GM19468 (cell line): ENCODE measurements around the gene SRRT.
"Not testable (repeated sequence)": the region's sequence is repeated elsewhere in the genome, so short reads cannot be mapped to it uniquely, and the experiment has no call there.

Experiments used
- ATAC-seq: cut with Tn5 transposase; IDR thresholded peaks from one replicate; pipeline ENCODE4 v1.9.1; 2021; ENCODE audit warnings: mild to moderate bottlenecking, moderate library complexity, moderate number of reproducible peaks; ENCODE audit not compliant: unreplicated experiment; ENCODE audit errors: extremely low read depth

Gene SRRT

DNA sequence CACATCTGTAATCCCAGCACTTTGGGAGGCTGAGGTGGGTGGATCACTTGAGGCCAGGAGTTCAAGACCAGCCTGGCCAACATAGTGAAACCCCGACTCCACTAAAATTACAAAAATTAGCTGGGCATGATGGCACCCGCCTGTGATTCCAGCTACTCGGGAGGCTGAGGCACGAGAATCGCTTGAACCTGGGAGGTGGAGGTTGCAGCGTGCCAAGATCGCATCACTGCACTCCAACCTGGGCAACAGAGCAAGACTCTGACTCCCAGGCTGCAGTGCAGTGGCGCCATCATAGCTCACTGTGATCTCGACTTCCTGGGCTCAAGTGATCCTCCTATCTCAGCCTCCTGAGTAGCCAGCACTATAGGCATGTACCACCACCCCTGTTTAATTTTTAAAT, 20.0 kb upstream of the SRRT start:
- not testable (repeated sequence) for ATAC-seq

DNA sequence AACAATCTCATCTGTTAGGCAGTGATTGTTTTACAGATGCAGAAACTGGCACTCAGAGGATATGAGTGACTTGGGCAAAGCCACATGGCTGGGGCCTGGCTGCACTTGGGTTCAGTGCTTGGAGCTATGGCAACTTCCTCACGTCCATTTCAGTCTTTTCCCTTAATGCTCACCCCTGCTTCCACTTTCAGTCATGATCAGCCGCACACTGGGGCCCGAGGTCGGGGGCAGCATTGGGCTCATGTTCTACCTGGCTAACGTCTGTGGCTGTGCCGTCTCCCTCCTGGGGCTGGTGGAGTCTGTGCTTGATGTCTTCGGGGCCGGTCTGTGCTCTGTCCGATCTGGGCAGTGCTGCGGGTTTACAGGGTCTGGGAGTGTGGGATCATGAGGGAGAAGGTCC, 19.4 kb upstream of the SRRT start:
- ATAC-seq, result no peak

DNA sequence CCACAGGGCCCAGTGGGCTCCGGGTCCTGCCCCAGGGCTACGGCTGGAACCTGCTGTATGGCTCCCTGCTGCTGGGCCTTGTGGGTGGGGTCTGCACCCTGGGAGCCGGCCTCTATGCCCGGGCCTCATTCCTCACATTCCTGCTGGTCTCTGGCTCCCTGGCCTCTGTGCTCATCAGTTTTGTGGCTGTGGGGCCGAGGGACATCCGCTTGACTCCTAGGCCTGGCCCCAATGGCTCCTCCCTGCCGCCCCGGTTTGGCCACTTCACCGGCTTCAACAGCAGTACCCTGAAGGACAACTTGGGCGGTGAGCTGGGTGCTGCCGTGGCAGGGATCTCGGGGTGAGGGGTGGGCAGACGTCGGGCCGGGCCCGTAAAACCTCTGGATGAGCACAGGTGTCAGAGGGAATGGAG, 18.0 kb upstream of the SRRT start:
- ATAC-seq, result no peak

GRCh38 chr7:100859856-100860255, 15.0 kb upstream of the SRRT start:
- ATAC-seq, result no peak

DNA sequence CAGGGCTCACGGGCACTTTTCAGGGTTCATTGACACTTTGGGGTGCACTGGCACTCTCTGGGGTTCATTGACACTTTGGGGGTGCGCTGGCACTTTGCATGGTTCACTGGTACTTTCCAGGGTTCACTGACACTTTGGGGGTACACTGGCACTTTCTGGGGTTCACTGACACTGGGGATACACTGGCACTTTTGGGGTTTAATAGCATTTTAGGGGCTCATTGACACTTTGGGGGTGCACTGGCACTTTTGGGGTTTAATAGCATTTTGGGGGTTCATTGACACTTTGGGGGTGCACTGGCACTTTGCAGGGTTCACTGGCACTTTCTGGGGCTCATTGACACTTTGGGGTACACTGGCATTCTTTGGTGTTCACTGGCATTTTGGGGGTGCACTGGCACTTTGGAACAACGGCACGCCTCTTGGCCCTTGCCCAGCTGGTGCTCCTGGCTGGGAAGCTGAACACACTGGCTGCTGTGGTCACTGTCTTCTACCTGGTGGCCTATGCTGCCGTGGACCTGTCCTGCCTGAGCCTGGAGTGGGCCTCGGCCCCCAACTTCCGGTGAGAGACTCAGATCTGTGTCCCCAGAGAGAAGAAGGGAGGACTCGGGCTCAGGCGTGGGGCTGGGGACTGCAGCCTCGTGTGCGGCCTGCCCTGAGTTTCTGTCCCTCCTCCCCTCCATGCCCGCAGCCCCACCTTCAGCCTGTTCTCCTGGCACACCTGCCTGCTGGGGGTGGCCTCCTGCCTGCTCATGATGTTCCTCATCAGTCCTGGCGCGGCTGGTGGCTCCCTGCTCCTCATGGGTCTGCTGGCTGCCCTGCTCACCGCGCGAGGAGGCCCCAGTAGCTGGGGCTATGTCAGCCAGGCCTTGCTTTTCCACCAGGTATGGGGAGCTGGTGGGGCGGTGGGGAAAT, 13.9 kb upstream of the SRRT start:
- no peak for ATAC-seq

DNA sequence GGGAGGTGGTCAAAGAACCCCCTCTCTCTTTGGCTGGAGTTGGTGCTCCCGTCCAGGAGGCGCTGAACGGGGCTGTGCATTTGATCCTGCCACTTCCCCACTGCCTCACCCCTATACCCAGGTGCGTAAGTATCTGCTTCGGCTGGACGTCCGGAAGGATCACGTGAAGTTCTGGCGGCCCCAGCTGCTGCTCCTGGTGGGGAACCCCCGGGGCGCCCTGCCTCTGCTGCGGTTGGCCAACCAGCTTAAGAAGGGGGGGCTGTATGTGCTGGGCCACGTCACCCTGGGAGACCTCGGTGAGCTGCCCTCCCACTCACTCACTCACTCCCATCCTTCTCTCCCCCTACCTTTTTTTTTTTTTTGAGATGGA, 13.3 kb upstream of the SRRT start:
- ATAC-seq, result no peak

DNA sequence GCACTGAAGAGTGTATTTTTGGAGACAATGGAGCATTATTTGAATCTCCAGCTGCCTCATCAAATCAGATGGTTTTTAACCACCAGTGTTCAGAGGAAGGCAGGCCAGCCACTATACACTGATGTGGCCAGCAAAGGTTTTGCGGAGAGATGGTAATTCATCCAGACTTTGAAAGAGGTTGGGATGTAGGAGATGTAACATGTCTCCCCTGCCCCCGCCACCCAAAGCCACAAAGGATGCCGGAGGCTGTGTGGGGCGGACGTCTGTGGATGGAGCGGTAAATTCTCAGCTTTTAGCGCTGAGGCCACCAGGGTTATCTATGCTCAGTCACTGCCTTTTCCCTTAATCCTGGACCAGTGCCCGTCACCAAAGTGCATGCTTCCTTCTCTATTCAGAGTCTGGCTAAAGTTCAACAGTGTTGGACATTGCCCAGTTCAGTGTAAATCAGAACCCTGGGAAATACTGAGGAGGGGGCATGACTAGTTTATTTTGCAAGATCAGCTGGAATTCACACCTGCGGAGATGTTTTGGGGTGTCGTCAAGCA, 11.4 kb upstream of the SRRT start:
- no peak for ATAC-seq

DNA sequence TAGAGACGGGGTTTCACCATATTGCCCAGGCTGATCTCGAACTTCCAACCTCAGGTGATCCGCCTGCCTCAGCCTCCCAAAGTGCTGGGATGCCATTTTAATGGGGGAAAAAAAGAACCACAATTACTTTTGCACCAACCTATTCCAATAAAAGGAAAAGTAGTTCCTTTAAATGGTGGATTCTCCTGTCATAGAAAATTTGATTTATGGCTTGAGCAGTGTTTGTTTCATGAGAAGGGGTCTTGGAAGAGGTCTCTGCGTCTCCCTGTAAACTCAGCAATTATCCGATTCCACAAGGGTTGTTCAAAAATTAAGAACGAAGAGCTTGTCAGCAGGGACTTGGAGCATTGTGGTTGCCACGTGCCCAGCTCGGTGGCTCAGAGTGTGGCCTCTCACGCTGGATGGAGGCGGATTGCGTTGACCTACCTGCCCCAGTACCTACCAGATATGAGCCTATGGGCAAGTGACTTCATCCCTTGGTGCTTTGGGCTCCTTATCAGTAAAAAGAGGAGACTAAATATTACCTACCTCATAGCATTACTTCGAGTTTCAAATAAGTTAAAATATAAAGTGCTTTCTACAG, 10.5 kb upstream of the SRRT start:
- ATAC-seq, result no peak

DNA sequence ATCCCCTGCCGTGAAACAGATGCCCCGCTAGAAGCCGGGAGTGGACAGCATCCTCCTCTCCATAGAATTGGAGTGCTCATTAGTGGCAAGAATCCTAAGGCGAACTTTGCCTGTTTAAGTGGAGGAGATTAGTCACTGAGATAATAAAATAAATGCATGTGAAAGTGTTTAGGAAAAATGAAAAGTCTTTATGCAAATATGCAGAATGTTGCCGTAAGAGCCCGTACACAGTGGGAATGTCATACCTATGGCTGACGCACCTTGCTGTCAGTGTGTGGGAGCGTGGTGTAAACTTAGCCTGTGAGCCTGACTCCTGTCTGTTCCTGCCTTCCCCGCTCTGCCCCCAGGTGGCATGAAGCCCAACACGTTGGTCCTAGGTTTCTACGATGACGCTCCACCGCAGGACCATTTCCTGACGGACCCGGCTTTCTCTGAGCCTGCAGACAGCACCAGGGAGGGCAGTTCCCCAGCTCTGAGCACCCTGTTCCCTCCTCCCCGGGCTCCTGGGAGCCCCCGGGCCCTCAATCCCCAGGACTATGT, 9.5 kb upstream of the SRRT start:
- no peak for ATAC-seq

GRCh38 chr7:100865938-100866728, 8.8 kb upstream of the SRRT start:
- no peak for ATAC-seq

GRCh38 chr7:100866729-100867039, 8.2 kb upstream of the SRRT start:
- ATAC-seq, result no peak

- ATAC-seq, result no peak
Measured at GRCh38 chr7:100867040-100867775, 7.7 kb upstream of the SRRT start, which contains the start of gene TRIP6. TRIP6 (plus strand) TSS chr7:100867387; CDS start chr7:100867498, 111 bp downstream.

GRCh38 chr7:100867776-100868485, 7.0 kb upstream of the SRRT start:
- ATAC-seq, result no peak

DNA sequence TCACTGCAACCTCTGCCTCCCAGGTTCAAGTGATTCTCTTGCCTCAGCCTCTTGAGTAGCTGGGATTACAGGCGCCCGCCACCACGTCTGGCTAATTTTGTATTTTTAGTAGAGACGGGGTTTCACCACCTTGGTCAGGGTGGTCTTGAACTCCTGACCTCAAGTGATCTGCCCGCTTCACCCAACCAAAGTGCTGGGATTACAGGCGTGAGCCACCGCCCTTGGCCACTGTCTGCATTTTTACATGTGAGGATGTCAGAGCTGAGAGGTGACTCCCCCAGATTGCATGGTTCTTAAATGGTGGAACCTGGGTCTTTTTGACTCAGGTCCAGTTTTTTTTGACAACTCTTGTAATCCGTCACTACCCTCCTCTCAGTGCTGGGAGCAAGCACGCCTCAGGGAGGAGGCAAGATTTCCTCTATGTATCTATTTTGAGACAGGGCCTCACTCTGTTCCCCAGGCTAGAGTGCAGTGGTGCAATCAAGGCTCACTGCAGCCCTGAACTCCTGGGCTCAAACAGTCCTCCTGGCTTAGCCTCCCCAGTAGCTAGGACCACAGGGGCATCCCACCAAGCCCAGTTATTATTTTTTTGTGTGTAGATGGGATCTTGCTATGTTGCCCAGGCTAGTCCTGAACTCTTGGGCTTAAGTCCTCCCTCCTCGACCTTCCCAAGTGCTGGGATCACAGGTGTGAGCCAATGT, 1.2 kb upstream of the SRRT start:
- no peak for ATAC-seq

- ATAC-seq, result no peak
Measured at GRCh38 chr7:100874300-100874576, 665 bp upstream of the SRRT start.

DNA sequence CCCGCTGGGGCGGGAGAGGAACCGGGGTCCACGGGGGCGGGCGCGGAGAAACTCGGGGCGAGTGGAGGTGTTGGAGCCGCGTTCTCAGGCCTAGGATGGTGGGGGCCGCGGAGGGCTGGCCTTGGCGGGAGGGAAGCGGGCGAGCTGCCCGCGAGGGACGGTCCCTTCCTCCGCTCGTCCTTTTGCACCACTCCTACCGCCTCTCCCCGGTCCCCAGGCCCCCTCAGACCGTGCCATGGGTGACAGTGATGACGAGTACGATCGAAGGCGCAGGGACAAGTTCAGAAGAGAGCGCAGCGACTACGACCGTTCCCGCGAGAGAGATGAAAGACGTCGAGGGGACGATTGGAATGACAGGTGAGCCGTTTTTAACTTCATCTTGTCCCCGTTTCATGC, 451 bp downstream of the SRRT start:
- ATAC-seq, result no peak

GRCh38 chr7:100878013-100878412, 3.1 kb downstream of the SRRT start:
- no peak for ATAC-seq

- no peak for ATAC-seq
Measured at GRCh38 chr7:100878685-100879084, 3.8 kb downstream of the SRRT start.

GRCh38 chr7:100879685-100880261, 4.9 kb downstream of the SRRT start:
- no peak for ATAC-seq
